MCF 10A (cell line): ENCODE results near the gene NDST3. TPM values are rescaled to one million over a fixed set of nuclear protein-coding genes. Genes with fewer than 3 reads are reported as not detected.

ENCODE experiments used
- Bru-seq: library from RNA; stranded (reverse); fragments of 400-500 nt; gene quantifications from one replicate; lab custom pipeline; 2021; lab: Mats Ljungman, UMichigan
- BruChase-seq, 2 experiments: library from RNA; stranded (reverse); fragments of 400-500 nt; gene quantifications; one replicate each; lab custom pipeline; 2021; lab: Mats Ljungman, UMichigan
- BruUV-seq: library from RNA; stranded (reverse); fragments of 400-500 nt; replicated peaks from 2 replicates; lab custom pipeline; 2021; lab: Mats Ljungman, UMichigan
- CTCF ChIA-PET: fragments of 300-600 bp; sonication (Branson Sonifier 250); formaldehyde crosslinking; extraction: SDS; loops from one replicate; lab custom pipeline; 2021; ENCODE audit warnings: antibody characterized with exemption, inconsistent platforms; lab: Yijun Ruan, JAX
- POLR2A ChIA-PET: fragments of 300-600, 350-650 bp; sonication (Branson Sonifier 250); formaldehyde crosslinking; extraction: SDS; loops from one replicate; lab custom pipeline; 2020; ENCODE audit warnings: antibody characterized with exemption, inconsistent platforms; lab: Yijun Ruan, JAX
- DNase-seq: peaks from one replicate; pipeline ENCODE4 v3.0.0-alpha.2; 2018; ENCODE audit not compliant: unreplicated experiment
- H3K27ac Mint-ChIP-seq: one replicate; pipeline ENCODE4 v1.8.0; 2022; ENCODE audit warnings: mild to moderate bottlenecking, low read depth, mixed read lengths; ENCODE audit not compliant: unreplicated experiment
- H3K27me3 Mint-ChIP-seq: one replicate; pipeline ENCODE4 v1.8.0; 2022; ENCODE audit warnings: mixed read lengths; ENCODE audit not compliant: insufficient read depth, unreplicated experiment
- H3K36me3 Mint-ChIP-seq: one replicate; pipeline ENCODE4 v1.8.0; 2022; ENCODE audit warnings: mild to moderate bottlenecking, moderate library complexity, mixed read lengths; ENCODE audit not compliant: insufficient read depth, unreplicated experiment
- H3K4me1 Mint-ChIP-seq: one replicate; pipeline ENCODE4 v1.8.0; 2022; ENCODE audit warnings: mixed read lengths; ENCODE audit not compliant: insufficient read depth, unreplicated experiment
- H3K4me3 Mint-ChIP-seq: one replicate; pipeline ENCODE4 v1.8.0; 2022; ENCODE audit warnings: mild to moderate bottlenecking, moderate library complexity, mixed read lengths; ENCODE audit not compliant: unreplicated experiment
- H3K9me3 Mint-ChIP-seq: one replicate; pipeline ENCODE4 v1.8.0; 2022; ENCODE audit warnings: mixed read lengths; ENCODE audit not compliant: unreplicated experiment
- CTCF ChIP-seq: fragments of 200-600 bp; IDR thresholded peaks from one replicate; pipeline ENCODE4 v1.8.0; 2022; ENCODE audit warnings: antibody characterized with exemption, mild to moderate bottlenecking; ENCODE audit not compliant: unreplicated experiment
- intact Hi-C: fragments of 100-400 bp; cut with micrococcal nuclease; formaldehyde crosslinking; loops from 2 replicates; pipeline ENCODE4 v1.14.1; 2022
- long read RNA-seq: library from polyadenylated mRNA; stranded (forward); transcript quantifications from one replicate; pipeline ENCODE4 v2.0.0, GENCODE V29; 2022
- total RNA-seq: library from RNA; stranded (reverse); gene quantifications from 2 replicates; pipeline ENCODE4 v1.2.3, GENCODE V29; 2022

The NDST3 gene
- not detected in 2 replicates for total RNA-seq
- percentile 8 among the genes with signal in this experiment for Bru-seq, nascent RNA
- percentile 5 among the genes with signal in this experiment for BruChase-seq, experiment 1, labeled RNA remaining after a 6-hour chase
- percentile 7 among the genes with signal in this experiment for BruChase-seq, experiment 2, labeled RNA remaining after a 2-hour chase
- long read RNA-seq = 0 reads

- peak; percentile 63 for TF ChIP-seq CTCF
- no peak within 1 kb of the TSS for H3K27ac Mint-ChIP-seq
- intact Hi-C loops = loop anchor here (1.0 to 5.0 kb wide), 6 partner anchors 188 to 1852 kb away; no protein-coding TSS in a partner anchor
- no peaks in the 10 kb centered on the region for H3K36me3 Mint-ChIP-seq
- H3K4me1 Mint-ChIP-seq = no peaks in the 10 kb centered on the region
- ChIA-PET POLR2A (no interaction called here), CTCF (interaction anchor here (0.6 to 3.4 kb wide), 26 partner anchors 9 to 1872 kb away, joined by 3 to 25 read pairs (median 4); no protein-coding TSS in a partner anchor)
- peaks cover 4% of the 10 kb centered on the region for H3K27me3 Mint-ChIP-seq
- peak; percentile 88 for DNase-seq
- H3K4me3 Mint-ChIP-seq = peak within 1 kb of the TSS; percentile 64
- H3K9me3 Mint-ChIP-seq = no peaks in the 10 kb centered on the region
- BruUV-seq = no TSS peak
Observed at GRCh38 chr4:118034053-118034785, at the start of gene NDST3. Gene NDST3, plus strand, starts transcription at chr4:118034486. Its CDS starts 19,425 bp downstream, at chr4:118053911.

GRCh38 chr4:117986321-117986720 lies 48.0 kb upstream of the NDST3 start:
- intact Hi-C loops = no loop called here
- CTCF ChIA-PET = interaction anchor here (0.5 to 0.7 kb wide), 2 partner anchors 27 to 566 kb away, joined by 3 to 4 read pairs; no protein-coding TSS in a partner anchor

GRCh38 chr4:117987464-117987863 lies 46.8 kb upstream of the NDST3 start:
- no peaks in the 10 kb centered on the region for H3K27me3 Mint-ChIP-seq
- intact Hi-C loops = no loop called here

More at GRCh38 chr4:117986321-117986720, 48.0 kb upstream of the NDST3 start:
- POLR2A ChIA-PET = no interaction called here
- H3K27me3 Mint-ChIP-seq = no peaks in the 10 kb centered on the region
- H3K27ac Mint-ChIP-seq = no peak overlapping the region
- no peak for TF ChIP-seq CTCF
- no peaks in the 10 kb centered on the region for H3K4me1 Mint-ChIP-seq
- BruUV-seq = no TSS peak
- H3K36me3 Mint-ChIP-seq = no peaks in the 10 kb centered on the region
- no peak overlapping the region for H3K4me3 Mint-ChIP-seq
- DNase-seq = no peak
- H3K9me3 Mint-ChIP-seq = no peaks in the 10 kb centered on the region

More at GRCh38 chr4:117987464-117987863, 46.8 kb upstream of the NDST3 start:
- POLR2A ChIA-PET = no interaction called here
- Mint-ChIP-seq H3K27ac (no peak overlapping the region), H3K36me3 (no peaks in the 10 kb centered on the region), H3K4me1 (no peaks in the 10 kb centered on the region), H3K9me3 (no peaks in the 10 kb centered on the region), H3K4me3 (no peak overlapping the region)
- TF ChIP-seq CTCF = no peak
- no TSS peak for BruUV-seq
- CTCF ChIA-PET = no interaction called here
- DNase-seq = no peak
